ENCODE data around the gene P2RY8.
"Not testable (repeated sequence)": the region's sequence is repeated elsewhere in the genome, so short reads cannot be mapped to it uniquely, and the experiment has no call there.

Gene P2RY8

DNA sequence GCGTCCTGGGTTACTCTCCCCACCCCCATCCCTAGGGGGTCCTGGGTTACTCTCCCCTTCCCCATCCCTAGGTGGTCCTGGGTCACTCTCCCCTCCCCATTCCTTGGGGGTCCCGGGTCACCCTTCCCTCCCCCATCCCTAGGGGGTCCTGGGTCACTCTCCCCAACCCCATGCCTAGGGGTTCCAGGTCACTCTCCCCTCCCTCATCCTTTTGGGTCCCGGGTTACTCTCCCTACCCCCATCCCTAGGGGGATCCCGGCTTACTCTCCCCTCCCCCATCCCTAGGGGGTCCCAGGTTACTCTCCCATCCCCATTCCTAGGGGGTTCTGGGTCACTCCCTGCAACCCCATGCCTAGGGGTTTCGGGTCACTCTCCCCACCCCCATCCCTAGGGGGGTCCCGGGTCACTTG lies 85.7 kb downstream of the P2RY8 start:
- no peak for DNase-seq (ENCODE audit: low read depth)
- no peak overlapping the region for H3K4me3 ChIP-seq (ENCODE audit: low read length)
- TF ChIP-seq, protein P1, sequence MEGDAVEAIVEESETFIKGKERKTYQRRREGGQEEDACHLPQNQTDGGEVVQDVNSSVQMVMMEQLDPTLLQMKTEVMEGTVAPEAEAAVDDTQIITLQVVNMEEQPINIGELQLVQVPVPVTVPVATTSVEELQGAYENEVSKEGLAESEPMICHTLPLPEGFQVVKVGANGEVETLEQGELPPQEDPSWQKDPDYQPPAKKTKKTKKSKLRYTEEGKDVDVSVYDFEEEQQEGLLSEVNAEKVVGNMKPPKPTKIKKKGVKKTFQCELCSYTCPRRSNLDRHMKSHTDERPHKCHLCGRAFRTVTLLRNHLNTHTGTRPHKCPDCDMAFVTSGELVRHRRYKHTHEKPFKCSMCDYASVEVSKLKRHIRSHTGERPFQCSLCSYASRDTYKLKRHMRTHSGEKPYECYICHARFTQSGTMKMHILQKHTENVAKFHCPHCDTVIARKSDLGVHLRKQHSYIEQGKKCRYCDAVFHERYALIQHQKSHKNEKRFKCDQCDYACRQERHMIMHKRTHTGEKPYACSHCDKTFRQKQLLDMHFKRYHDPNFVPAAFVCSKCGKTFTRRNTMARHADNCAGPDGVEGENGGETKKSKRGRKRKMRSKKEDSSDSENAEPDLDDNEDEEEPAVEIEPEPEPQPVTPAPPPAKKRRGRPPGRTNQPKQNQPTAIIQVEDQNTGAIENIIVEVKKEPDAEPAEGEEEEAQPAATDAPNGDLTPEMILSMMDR (conservative IDR thresholded peaks at IDR 0.05; ENCODE audit: low read depth, low read length), result no peak

DNA sequence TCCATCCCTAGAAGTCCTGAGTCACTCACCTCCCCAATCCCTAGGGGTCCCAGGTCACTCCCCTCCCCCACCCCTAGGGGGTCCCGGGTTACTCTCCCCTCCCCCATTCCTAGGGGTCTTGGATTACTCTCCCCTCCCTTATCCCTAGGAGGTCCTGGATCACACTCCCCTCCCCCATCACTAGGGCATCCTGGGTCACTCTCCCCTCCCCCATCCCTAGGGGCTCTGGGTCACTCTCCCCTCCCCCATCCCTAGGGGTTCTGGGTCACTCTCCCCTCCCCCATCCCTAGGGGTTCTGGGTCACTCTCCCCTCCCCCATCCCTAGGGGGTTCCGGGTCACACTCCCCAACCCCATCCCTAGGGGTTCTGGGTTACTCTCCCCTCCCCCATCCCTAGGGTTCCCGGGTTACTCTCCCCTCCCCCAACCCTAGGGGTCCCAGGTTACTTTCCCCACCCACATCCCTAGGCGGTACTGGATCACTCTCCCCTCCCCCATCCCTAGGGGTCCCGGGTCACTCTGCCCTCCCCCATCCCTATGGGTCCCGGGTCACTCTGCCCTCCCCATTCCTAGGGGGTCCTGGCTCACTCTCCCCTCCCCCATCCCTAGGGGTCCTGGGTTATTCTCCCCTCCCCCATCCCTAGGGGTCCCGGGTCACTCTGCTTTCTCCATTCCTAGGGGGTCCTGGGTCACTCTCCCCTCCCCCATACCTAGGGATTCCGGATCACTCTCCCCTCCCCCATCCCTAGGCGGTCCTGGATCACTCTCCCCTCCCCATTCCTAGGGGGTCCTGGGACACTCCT lies 86.4 kb downstream of the P2RY8 start:
- no peak for DNase-seq (ENCODE audit: low read depth)
- H3K4me3 ChIP-seq (ENCODE audit: low read length), result no peak overlapping the region
- TF ChIP-seq, protein P1 (conservative IDR thresholded peaks at IDR 0.05; ENCODE audit: low read depth, low read length), result no peak

DNA sequence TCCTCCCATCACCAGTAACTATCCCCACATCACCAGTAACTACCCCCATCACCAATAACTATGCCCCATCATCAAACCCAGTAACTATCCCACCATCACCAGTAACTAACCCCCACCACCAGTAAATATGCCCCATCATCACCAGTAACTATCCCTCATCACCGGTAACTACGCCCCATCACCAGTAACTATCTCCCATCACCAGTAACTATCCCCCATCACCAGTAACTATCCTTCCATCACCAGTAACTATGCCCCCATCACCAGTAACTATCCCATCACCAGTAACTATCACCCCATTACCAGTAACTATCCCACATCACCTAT lies 87.2 kb downstream of the P2RY8 start:
- H3K4me3 ChIP-seq (ENCODE audit: low read length), result no peak overlapping the region
- TF ChIP-seq, protein P1 (conservative IDR thresholded peaks at IDR 0.05; ENCODE audit: low read depth, low read length), result no peak
- DNase-seq (ENCODE audit: low read depth), result no peak

DNA sequence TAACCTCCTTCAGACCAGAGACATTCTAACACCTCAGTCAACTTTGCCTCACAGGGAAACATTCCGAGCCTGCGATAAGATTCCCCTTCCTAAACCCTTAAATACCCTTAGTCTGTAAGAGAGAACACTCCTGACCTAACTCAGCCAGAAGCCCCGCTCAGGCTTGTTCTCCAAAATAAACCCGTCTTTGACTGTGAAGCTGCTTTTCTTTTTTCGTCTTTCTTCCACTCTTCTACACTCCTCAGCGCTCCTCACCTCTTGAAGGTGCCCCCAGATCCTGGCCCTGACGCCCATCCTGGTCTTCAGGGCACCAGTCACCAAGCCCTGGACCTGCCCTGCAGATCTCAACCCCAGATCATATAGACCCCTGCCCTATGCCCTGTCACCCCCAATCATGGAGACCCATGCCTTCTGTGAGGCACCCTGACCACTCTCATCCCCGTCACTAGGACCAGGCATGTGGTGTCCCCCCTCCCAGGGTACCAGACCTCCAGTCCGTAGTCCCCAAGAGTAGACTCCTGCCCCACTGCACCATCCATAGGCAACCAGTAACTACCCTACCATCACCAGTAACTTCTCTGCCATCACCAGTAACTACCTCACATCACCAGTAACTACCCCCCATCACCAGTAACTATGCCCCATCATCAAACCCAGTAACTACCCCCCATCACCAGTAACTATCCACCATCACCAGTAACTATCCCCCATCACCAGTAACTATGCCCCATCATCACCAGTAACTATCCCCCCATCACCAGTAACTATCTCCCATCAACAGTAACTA lies 87.8 kb downstream of the P2RY8 start:
- TF ChIP-seq, protein P1 (conservative IDR thresholded peaks at IDR 0.05; ENCODE audit: low read depth, low read length), result no peak
- H3K4me3 ChIP-seq (ENCODE audit: low read length), result no peak overlapping the region
- DNase-seq (ENCODE audit: low read depth), result no peak

DNA sequence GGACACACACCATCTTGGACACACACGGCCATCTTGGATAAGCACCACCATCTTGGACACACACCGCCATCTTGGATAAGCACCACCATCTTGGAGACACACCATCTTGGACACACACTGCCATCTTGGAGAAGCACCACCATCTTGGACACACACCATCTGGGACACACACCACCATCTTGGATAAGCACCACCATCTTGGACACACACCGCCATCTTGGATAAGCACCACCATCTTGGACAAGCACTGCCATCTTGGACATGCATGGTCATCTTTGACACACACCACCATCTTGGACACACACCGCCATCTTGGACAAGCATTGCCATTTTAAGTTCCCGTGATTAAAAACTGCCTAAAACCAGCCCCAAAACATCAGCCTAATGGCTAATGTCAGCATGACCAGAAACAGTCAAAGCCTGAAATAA lies 88.4 kb downstream of the P2RY8 start:
- H3K4me3 ChIP-seq (ENCODE audit: low read length); DNase-seq (ENCODE audit: low read depth): not testable (repeated sequence)

DNA sequence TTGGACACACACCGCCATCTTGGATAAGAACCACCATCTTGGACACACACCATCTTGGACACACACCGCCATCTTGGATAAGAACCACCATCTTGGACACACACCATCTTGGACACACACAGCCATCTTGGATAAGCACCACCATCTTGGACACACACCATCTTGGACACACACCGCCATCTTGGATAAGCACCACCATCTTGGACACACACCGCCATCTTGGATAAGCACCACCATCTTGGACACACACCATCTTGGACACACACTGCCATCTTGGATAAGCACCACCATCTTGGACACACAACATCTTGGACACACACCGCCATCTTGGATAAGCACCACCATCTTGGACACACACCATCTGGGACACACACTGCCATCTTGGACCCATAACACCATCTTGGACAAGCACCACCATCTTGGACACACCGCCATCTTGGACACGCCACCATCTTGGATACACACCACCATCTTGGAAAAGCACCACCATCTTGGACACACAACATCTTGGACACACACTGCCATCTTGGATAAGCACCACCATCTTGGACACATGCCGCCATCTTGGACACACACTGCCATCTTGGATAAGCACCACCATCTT lies 88.9 kb downstream of the P2RY8 start:
- not testable (repeated sequence) for H3K4me3 ChIP-seq (ENCODE audit: low read length); DNase-seq (ENCODE audit: low read depth)

DNA sequence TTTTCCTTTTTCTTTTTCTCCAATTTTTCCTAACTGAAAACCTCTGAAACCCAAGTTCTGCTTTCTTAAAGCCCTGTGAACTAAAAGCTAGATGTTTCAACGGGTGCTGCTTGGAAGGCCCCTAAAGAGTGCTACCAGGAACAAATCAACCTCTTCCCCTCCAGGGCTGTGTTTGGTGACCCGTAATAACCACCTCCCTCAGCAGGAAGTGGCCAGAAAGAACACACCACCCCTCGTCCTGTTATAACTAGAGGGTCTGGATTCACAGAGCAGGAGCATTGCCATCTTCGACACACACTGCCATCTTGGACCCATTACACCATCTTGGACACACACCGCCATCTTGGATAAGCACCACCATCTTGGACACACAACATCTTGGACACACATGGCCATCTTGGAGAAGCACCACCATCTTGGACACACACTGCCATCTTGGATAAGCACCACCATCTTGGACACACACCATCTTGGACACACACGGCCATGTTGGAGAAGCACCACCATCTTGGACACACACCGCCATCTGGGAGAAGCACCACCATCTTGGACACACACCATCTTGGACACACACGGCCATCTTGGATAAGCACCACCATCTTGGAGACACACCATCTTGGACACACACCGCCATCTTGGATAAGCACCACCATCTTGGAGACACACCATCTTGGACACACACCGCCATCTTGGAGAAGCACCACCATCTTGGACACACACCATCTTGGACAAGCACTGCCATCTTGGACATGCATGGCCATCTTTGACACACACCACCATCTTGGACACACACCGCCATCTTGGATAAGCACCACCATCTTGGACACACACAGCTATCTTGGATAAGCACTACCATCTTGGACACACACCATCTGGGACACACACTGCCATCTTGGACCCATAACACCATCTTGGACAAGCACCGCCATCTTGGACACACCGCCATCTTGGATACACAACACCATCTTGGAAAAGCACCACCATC lies 89.7 kb downstream of the P2RY8 start:
- not testable (repeated sequence) for H3K4me3 ChIP-seq (ENCODE audit: low read length); DNase-seq (ENCODE audit: low read depth)

All from retinal pigment epithelial cell (primary cell).